ENCODE measurements around the gene MAB21L1. TPM values are rescaled to one million over a fixed set of nuclear protein-coding genes. Genes with fewer than 3 reads are reported as not detected.

MAB21L1 gene
- total RNA-seq, 4 donors from 2014 or later: 0.53 to 4.1 (median 0.80) TPM; not detected in 1

DNA sequence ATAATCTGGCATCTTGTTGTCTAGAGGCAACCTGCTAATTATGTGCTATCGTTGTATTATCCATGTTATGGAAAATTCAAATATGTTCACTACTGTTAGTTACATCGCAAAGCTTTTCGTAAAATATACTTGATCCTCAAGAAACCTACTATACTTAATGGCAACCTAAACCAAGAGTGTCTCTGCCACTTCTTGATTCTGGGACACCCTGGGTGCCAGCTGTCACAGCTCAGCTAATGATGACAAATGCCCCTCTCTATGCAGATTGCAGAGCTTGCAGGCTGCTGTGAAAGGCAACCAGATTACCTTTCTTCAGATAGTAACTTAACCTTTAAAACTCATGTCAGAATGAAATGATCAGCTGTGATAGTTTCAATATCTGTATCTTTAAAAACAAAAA lies 8.9 kb upstream of the MAB21L1 start:
- Histone ChIP-seq H3K4me3 (no peak overlapping the region), H3K27me3 (no peaks in the 10 kb centered on the region), H3K4me1 (no peaks in the 10 kb centered on the region), H3K9me3 (no peaks in the 10 kb centered on the region), H3K27ac (no peak overlapping the region), H3K36me3 (no peaks in the 10 kb centered on the region)
- DNase-seq: no peak
- TF ChIP-seq POLR2A (IDR thresholded peaks at IDR 0.05) (no peak), CTCF (IDR thresholded peaks at IDR 0.05) (no peak)

GRCh38 chr13:35484384-35484783 lies 7.9 kb upstream of the MAB21L1 start:
- Histone ChIP-seq H3K4me3 (no peak overlapping the region), H3K27ac (no peak overlapping the region), H3K27me3 (no peaks in the 10 kb centered on the region), H3K9me3 (no peaks in the 10 kb centered on the region), H3K36me3 (no peaks in the 10 kb centered on the region), H3K4me1 (no peaks in the 10 kb centered on the region)
- TF ChIP-seq CTCF (IDR thresholded peaks at IDR 0.05): no peak
- no peak for TF ChIP-seq POLR2A (IDR thresholded peaks at IDR 0.05)
- DNase-seq: no peak

DNA sequence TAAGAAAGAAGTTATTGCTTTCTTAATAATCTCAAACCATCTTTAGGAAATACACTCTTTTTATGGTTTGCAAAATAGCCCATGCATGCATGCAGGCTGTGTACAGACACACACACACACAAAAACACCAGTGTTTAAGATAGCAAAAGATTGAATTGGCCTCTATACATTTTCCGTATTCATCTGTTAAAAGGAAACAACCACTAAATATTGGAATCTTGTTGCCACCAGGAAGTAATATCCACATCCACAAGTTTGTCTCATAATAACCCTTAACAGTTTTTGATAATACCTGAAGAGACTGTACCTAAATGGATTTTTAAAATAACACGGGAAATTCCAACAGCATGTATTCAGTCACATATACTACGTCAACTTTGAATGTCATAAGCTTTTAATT lies 7.3 kb upstream of the MAB21L1 start:
- no peak for DNase-seq
- no peaks in the 10 kb centered on the region for H3K4me1 ChIP-seq

GRCh38 chr13:35482527-35482926 lies 6.0 kb upstream of the MAB21L1 start:
- Histone ChIP-seq H3K9me3 (no peaks in the 10 kb centered on the region), H3K27me3 (no peaks in the 10 kb centered on the region), H3K27ac (no peak overlapping the region), H3K4me1 (no peaks in the 10 kb centered on the region), H3K36me3 (no peaks in the 10 kb centered on the region), H3K4me3 (no peak overlapping the region)
- DNase-seq: no peak
- TF ChIP-seq CTCF (IDR thresholded peaks at IDR 0.05) (no peak), POLR2A (IDR thresholded peaks at IDR 0.05) (no peak)

More for the DNA sequence above, 7.3 kb upstream of the MAB21L1 start:
- H3K4me3 ChIP-seq: no peak overlapping the region
- no peaks in the 10 kb centered on the region for H3K9me3 ChIP-seq
- TF ChIP-seq POLR2A (IDR thresholded peaks at IDR 0.05) (no peak), CTCF (IDR thresholded peaks at IDR 0.05) (no peak)
- H3K27me3 ChIP-seq: no peaks in the 10 kb centered on the region
- no peaks in the 10 kb centered on the region for H3K36me3 ChIP-seq
- H3K27ac ChIP-seq: no peak overlapping the region

GRCh38 chr13:35481777-35482176 lies 5.3 kb upstream of the MAB21L1 start:
- no peak for DNase-seq
- Histone ChIP-seq H3K36me3 (no peaks in the 10 kb centered on the region), H3K4me3 (no peak overlapping the region), H3K9me3 (no peaks in the 10 kb centered on the region), H3K27ac (no peak overlapping the region), H3K4me1 (no peaks in the 10 kb centered on the region), H3K27me3 (no peaks in the 10 kb centered on the region)
- no peak for TF ChIP-seq POLR2A (IDR thresholded peaks at IDR 0.05)
- no peak for TF ChIP-seq CTCF (IDR thresholded peaks at IDR 0.05)

DNA sequence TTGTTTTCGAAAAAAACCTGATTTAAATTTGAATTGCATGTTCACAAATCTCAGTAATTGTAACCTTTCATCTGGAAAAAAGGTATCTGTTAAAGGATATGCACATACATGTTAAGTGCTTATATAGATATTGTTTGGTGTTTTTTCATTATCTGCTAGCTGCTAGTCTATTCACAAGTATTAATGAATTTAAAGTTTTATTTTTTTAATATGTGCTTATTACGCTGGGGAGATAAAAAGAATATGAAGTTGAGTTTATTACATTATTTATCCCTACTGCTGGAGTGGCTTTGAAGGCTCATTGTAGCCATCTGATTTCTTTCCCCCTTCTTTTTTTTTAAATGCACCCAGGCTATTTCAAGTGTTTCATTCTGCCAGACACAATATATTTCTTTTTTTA lies 3.9 kb upstream of the MAB21L1 start:
- no peak for TF ChIP-seq POLR2A (IDR thresholded peaks at IDR 0.05)
- no peak for TF ChIP-seq CTCF (IDR thresholded peaks at IDR 0.05)
- Histone ChIP-seq H3K9me3 (no peaks in the 10 kb centered on the region), H3K4me3 (no peak overlapping the region), H3K4me1 (no peaks in the 10 kb centered on the region), H3K36me3 (no peaks in the 10 kb centered on the region), H3K27ac (no peak overlapping the region), H3K27me3 (peaks cover 0 to 2% of the 10 kb centered on the region in 2 donors)
- no peak for DNase-seq
